Prostate gland (tissue), 2 donors: ENCODE measurements around the gene ERMAP.

ENCODE experiments used
- CTCF ChIP-seq, 4 experiments: fragments of 200-600 bp in 2 of 4; fragments of 450-650 bp in 2 of 4; sonication (generic) in 2 of 4; IDR thresholded peaks; 1 replicate in 3 of 4; 2 replicates in 1 of 4; pipeline ENCODE4 v1.5.1; 2016 to 2019; ENCODE audit warnings: antibody characterized with exemption in 4 of 4, mild to moderate bottlenecking in 2 of 4, moderate library complexity in 2 of 4
- POLR2A ChIP-seq: fragments of 450-650 bp; IDR thresholded peaks from one replicate; pipeline ENCODE4 v1.6.1; 2016; ENCODE audit warnings: antibody characterized with exemption, mild to moderate bottlenecking
- POLR2AphosphoS5 ChIP-seq: sonication (generic); formaldehyde crosslinking; IDR thresholded peaks from one replicate; pipeline ENCODE4 v1.6.1; 2017; ENCODE audit warnings: antibody characterized with exemption

GRCh38 chr1:42825036-42825851 is 8.3 kb downstream of the ERMAP start:
- no peak for TF ChIP-seq CTCF (IDR thresholded peaks at IDR 0.05)
- no peak for TF ChIP-seq POLR2A
- TF ChIP-seq POLR2AphosphoS5, result no peak
